ENCODE results near the gene SLAIN2. TPM values are rescaled to one million over a fixed set of nuclear protein-coding genes. Genes with fewer than 3 reads are reported as not detected.

Gene SLAIN2
- total RNA-seq, 2 experiments from 2014 or later = 58.8 to 96.5 TPM

DNA sequence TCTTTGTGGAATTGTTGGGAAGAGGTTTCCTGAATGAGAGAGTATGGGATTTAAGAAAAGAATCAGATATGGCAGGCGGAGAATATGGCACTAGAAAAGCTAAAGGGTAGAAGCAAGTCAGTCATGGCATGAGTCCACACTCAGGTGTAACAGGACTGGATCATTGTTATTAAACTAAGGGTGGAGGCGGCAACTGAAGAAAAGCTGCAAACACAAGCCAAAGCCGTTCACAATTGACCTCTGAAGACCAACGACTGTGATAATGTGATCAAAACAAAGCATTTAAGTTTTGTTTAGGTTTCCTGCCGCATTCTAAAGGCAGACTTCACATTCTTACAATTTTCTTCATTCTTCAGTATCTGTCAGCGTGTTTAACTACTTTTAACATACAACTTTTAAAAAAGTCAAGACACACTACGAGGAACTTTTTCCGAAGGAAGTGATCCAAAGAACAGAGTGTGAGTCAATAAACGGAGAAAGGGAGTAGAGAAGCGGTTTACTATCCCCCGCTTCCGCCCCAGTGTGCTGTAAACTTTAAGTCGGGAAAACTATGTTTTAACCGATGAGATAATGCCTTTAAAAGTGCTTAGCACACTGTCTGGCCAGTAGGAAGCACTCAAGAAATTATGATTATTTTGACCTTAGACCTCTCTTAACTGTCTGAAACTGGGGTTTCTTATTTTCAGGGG, 909 bp upstream of the SLAIN2 start:
- Mint-ChIP-seq H3K27me3 (no peaks in the 10 kb centered on the region), H3K36me3 (ENCODE audit: low read depth) (peaks cover 4% of the 10 kb centered on the region), H3K4me3 (peak overlapping the region; percentile 98), H3K4me1 (peaks cover 48% of the 10 kb centered on the region), H3K27ac (peak overlapping the region; percentile 96), H3K9me3 (no peaks in the 10 kb centered on the region)
- CTCF ChIA-PET = interaction anchor here (1.4 kb wide), 1 partner anchor 212 kb away, joined by 4 read pairs; no protein-coding TSS in a partner anchor
- DNase-seq = peak; percentile 26
- POLR2A ChIA-PET = no interaction called here

DNA sequence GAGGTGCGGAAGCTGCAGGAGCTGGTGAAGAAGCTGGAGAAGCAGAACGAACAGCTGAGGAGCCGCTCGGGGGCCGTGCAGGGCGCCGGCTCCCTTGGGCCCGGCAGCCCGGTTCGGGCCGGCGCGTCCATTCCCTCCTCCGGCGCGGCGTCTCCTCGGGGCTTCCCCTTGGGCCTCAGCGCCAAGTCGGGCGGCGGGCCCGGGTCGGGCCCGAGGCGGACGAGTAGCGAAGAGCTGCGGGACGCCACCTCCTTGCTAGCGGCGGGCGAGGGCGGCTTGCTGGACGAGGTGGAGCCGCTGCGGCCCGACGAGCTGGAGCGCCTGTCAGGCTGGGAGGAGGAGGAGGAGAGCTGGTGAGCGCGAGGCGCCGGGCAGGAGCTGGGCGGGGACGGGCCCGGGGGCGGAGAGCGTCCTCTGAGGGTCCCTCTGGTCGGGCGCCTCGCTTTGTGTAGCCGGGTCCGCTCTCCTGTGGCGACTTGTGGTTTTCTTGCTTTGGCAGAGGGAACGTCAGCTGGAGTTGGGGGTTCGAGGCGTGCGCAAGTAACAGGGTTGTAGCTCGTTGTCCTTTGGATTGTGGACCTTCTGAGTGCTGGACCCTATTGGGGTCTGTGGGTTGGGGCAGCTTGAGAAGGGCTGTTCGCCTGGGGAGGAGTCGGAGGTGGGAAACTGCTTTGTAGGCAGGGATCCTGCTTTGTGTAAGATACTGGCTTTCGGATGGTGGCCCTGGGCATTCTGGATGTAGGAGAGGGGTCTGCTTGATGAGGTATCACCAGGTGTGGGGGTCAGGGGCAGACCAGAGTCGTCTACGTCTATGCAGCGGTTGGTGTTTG, 662 bp downstream of the SLAIN2 start:
- peaks cover 58% of the 10 kb centered on the region for H3K4me1 Mint-ChIP-seq
- H3K27me3 Mint-ChIP-seq = no peaks in the 10 kb centered on the region
- H3K4me3 Mint-ChIP-seq = peak overlapping the region; percentile 98
- no peaks in the 10 kb centered on the region for H3K9me3 Mint-ChIP-seq
- peak overlapping the region; percentile 96 for H3K27ac Mint-ChIP-seq
- POLR2A ChIA-PET = interaction anchor here (0.6 kb wide), 2 partner anchors 211 to 212 kb away, joined by 4 read pairs; no protein-coding TSS in a partner anchor
- peaks cover 8% of the 10 kb centered on the region for H3K36me3 Mint-ChIP-seq (ENCODE audit: low read depth)
- CTCF ChIA-PET = interaction anchor here (1.0 to 1.5 kb wide), 7 partner anchors 9 to 214 kb away, joined by 3 to 5 read pairs (median 3); no protein-coding TSS in a partner anchor
- peak; percentile 38 for DNase-seq

DNA sequence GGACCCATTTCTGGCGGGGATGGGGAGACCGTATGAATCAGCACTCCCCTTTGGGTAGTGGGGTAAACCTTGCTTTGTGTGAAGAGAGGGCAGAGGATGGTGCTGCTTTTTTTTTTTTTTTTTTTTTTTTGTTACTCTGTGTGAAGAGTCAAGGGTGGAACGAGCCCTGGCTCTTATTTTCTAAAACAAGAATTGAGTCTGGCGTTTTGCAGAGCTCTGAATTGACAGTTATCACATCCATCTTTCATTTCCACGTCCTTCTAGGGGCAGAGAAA, 1.2 kb downstream of the SLAIN2 start:
- no peaks in the 10 kb centered on the region for H3K9me3 Mint-ChIP-seq
- POLR2A ChIA-PET = interaction anchor here (0.6 kb wide), 2 partner anchors 211 to 213 kb away, joined by 4 read pairs; no protein-coding TSS in a partner anchor
- H3K36me3 Mint-ChIP-seq (ENCODE audit: low read depth) = peaks cover 8% of the 10 kb centered on the region
- peak overlapping the region; percentile 98 for H3K4me3 Mint-ChIP-seq
- CTCF ChIA-PET = interaction anchor here (1.1 to 1.5 kb wide), 4 partner anchors 8 to 67 kb away, joined by 3 to 4 read pairs (median 3); no protein-coding TSS in a partner anchor
- peaks cover 58% of the 10 kb centered on the region for H3K4me1 Mint-ChIP-seq
- peak; percentile 27 for DNase-seq
- H3K27ac Mint-ChIP-seq = peak overlapping the region; percentile 93
- no peaks in the 10 kb centered on the region for H3K27me3 Mint-ChIP-seq

DNA sequence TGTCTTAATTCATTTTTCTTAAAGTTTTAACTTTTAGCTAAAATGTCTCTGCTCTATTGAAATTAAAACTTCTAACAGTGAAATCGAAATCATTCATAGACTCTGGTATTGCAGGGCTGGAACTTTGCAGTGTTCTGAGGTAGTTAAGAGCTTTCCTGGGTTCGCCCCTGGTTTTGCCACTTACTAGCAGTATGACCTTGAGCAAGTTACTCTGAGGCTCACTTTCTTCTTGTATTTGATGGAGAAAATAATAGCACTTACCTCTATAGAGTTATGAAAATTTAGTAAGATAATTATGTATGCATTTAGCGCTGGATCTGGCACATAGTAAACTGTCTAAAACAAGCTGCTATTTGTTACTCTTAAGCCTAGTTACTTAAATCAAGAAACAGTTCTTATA, 1.7 kb downstream of the SLAIN2 start:
- Mint-ChIP-seq H3K27ac (no peak overlapping the region), H3K4me1 (peaks cover 59% of the 10 kb centered on the region), H3K9me3 (no peaks in the 10 kb centered on the region), H3K4me3 (peak overlapping the region; percentile 98), H3K27me3 (no peaks in the 10 kb centered on the region), H3K36me3 (ENCODE audit: low read depth) (peaks cover 10% of the 10 kb centered on the region)
- POLR2A ChIA-PET = no interaction called here
- CTCF ChIA-PET = interaction anchor here (0.6 to 1.5 kb wide), 3 partner anchors 10 to 133 kb away, joined by 3 to 5 read pairs (median 4); no protein-coding TSS in a partner anchor
- no peak for DNase-seq

DNA sequence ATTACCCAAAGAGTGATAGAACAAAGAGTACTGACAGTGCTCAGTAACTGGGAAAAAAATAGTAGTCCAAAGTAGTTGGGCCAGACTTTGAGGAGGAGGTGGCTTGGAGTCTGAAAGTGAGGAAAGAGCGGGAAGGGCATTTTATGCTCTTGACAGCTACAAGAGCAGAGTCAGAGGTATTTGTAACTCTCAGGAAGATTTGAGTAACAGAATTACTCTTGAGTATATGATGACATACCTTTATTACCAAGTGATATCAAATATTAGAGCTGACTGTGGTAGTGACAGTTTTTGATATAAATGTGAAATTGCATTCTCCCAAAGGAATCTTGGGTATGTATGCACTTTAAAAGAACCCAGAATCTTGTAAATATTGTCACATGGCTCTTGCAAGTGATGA, 2.2 kb downstream of the SLAIN2 start:
- POLR2A ChIA-PET = no interaction called here
- Mint-ChIP-seq H3K4me1 (peaks cover 56% of the 10 kb centered on the region), H3K9me3 (no peaks in the 10 kb centered on the region), H3K4me3 (peak overlapping the region; percentile 98), H3K36me3 (ENCODE audit: low read depth) (peaks cover 10% of the 10 kb centered on the region), H3K27ac (no peak overlapping the region), H3K27me3 (no peaks in the 10 kb centered on the region)
- no peak for DNase-seq
- CTCF ChIA-PET = interaction anchor here (1.2 kb wide), 1 partner anchor 13 kb away, joined by 4 read pairs; no protein-coding TSS in a partner anchor

DNA sequence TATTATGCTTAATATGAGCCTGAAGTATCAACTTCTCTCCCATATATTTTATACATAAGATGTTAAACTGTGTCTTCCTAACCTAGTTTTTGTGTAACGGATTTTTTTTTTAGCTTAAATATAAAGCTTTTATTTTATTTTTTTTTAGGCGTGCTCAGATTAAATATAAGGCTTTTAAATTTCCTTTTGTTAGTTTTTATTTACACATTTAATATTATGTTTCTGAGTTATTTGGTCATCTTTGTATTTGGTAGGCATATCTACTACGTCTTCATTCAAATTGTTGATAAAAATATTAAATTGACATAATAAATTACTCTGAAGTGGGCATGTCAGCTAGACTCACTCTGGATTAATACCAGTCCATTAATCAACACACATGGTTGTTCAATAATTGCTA, 4.2 kb downstream of the SLAIN2 start:
- H3K36me3 Mint-ChIP-seq (ENCODE audit: low read depth) = peaks cover 10% of the 10 kb centered on the region
- H3K27ac Mint-ChIP-seq = no peak overlapping the region
- DNase-seq = no peak
- no peaks in the 10 kb centered on the region for H3K9me3 Mint-ChIP-seq
- ChIA-PET CTCF (no interaction called here), POLR2A (no interaction called here)
- H3K4me1 Mint-ChIP-seq = peaks cover 49% of the 10 kb centered on the region
- H3K4me3 Mint-ChIP-seq = no peak overlapping the region
- H3K27me3 Mint-ChIP-seq = no peaks in the 10 kb centered on the region

DNA sequence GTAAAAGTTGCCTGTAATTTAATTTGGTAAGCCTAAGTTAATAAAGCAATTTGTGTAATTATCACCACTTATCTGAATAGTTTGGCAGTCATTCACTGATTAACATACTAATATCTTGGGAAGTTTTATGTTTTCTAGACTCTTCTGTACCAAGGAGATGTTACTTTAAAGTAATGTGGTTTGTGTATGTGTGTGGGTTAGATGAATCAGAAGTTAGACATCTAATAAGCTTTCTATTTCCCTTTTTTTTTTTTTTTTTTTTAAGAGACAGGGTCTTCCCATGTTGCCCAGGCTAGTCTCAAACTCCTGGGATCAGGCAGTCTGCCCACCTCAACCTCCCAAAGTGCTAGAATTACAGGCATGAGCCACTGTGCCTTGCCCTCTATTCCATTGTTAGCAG, 5.3 kb downstream of the SLAIN2 start:
- H3K4me1 Mint-ChIP-seq = peaks cover 49% of the 10 kb centered on the region
- ChIA-PET POLR2A (no interaction called here), CTCF (no interaction called here)
- H3K27ac Mint-ChIP-seq = no peak overlapping the region
- no peaks in the 10 kb centered on the region for H3K9me3 Mint-ChIP-seq
- peaks cover 13% of the 10 kb centered on the region for H3K36me3 Mint-ChIP-seq (ENCODE audit: low read depth)
- no peak for DNase-seq
- no peaks in the 10 kb centered on the region for H3K27me3 Mint-ChIP-seq
- no peak overlapping the region for H3K4me3 Mint-ChIP-seq

DNA sequence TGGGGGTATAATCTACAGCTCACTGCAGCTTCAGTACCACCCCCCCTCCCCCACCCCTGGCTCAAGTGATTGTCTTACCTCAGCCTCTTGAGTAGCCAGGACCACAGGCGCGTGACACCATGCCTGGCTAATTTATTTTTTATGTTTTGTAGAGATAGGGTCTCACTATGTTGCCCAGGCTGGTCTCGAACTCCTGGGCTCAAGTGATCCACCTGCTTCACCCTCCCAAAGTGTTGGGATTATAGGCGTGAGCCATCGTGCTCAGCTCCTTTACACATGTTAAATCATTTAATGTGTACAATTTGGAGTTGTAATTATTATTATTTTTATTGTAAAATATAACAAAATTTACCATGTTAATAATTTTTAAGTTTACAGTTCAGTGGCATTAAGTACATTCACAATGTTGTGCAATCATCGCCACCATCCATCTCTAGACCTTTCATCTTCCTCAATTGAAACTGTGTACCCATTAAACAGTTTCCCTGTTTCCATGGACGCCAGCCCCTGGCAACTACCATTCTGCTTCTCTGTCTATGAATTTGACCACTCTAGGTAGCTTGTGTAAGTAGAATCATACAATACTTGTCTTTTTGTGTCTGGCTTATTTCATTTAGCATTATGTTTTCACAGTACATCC, 6.1 kb downstream of the SLAIN2 start:
- POLR2A ChIA-PET = no interaction called here

DNA sequence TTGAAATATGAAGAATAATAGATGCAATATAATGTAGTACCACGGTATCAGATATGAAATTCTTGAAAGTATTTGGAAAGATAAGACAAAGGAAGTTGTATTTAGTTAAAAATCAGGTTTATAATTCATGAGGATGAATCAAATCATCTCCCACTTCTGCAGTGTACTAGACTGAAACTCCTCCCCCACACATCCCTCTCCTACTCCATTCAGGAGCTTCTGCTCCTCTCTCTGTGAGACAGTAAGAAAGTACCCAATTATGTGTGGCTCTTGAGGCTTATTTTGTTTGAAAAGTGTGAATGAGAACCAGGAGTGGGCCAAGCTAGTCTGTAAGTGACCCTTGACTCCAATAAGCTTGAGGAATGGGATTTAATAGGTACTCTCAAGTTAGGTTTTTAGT, 9.5 kb downstream of the SLAIN2 start:
- CTCF ChIA-PET = interaction anchor here (1.0 kb wide), 1 partner anchor 9 kb away, joined by 3 read pairs; no protein-coding TSS in a partner anchor
- POLR2A ChIA-PET = no interaction called here
- Mint-ChIP-seq H3K4me3 (no peak overlapping the region), H3K27ac (no peak overlapping the region), H3K27me3 (no peaks in the 10 kb centered on the region), H3K9me3 (peaks cover 7% of the 10 kb centered on the region), H3K4me1 (peaks cover 18% of the 10 kb centered on the region), H3K36me3 (ENCODE audit: low read depth) (peaks cover 22% of the 10 kb centered on the region)
- DNase-seq = no peak

More for the DNA sequence above, 6.1 kb downstream of the SLAIN2 start:
- peaks cover 18% of the 10 kb centered on the region for H3K36me3 Mint-ChIP-seq (ENCODE audit: low read depth)
- H3K27ac Mint-ChIP-seq = no peak overlapping the region
- peaks cover 3% of the 10 kb centered on the region for H3K9me3 Mint-ChIP-seq
- CTCF ChIA-PET = interaction anchor here (0.6 kb wide), 2 partner anchors 10 to 188 kb away, joined by 3 read pairs; no protein-coding TSS in a partner anchor
- H3K4me3 Mint-ChIP-seq = no peak overlapping the region
- DNase-seq = no peak
- peaks cover 46% of the 10 kb centered on the region for H3K4me1 Mint-ChIP-seq
- no peaks in the 10 kb centered on the region for H3K27me3 Mint-ChIP-seq

DNA sequence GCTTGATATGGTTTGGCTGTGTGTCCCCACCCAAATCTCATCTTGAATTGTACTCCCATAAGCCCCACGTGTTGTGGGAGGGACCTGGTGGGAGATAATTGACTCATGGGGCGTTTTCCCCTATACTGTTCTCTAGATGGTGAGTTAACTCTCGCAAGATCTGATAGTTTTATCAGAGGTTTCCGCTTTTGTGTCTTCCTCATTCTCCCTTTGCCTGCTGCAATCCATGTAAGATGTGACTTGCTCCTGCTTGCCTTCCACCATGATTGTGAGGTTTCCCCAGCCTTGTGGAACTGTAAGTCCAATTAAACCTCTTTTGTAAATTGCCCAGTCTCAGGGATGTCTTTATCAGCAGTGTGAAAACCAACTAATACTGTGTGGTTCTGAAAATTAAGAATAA, 11.5 kb downstream of the SLAIN2 start:
- H3K9me3 Mint-ChIP-seq = peaks cover 7% of the 10 kb centered on the region
- H3K27ac Mint-ChIP-seq = no peak overlapping the region
- peaks cover 6% of the 10 kb centered on the region for H3K4me1 Mint-ChIP-seq
- peaks cover 16% of the 10 kb centered on the region for H3K36me3 Mint-ChIP-seq (ENCODE audit: low read depth)
- DNase-seq = no peak
- POLR2A ChIA-PET = no interaction called here
- CTCF ChIA-PET = interaction anchor here (1.2 kb wide), 1 partner anchor 11 kb away, joined by 3 read pairs; the partner anchor contains the start of gene SLAIN2
- no peaks in the 10 kb centered on the region for H3K27me3 Mint-ChIP-seq
- no peak overlapping the region for H3K4me3 Mint-ChIP-seq

DNA sequence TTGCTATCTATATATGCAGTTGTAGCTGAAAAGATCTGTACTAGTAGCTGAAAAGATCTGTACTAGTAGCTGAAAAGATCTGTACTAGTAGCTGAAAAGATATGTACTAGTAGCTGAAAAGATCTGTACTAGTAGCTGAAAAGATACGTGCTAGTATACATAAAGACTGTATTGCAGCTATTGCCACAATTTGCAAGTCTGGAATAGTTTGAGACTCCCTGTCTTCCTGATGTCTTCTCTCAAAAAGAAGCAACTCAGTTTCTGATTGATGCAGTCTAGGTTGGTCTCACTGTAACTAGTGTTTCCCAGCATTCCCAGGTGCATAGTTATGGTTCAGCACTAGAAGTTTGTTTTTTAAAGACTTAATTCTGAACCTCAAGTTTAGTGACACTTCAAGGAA, 15.0 kb downstream of the SLAIN2 start:
- Mint-ChIP-seq H3K4me1 (no peaks in the 10 kb centered on the region), H3K4me3 (no peak overlapping the region), H3K9me3 (peaks cover 7% of the 10 kb centered on the region), H3K27me3 (no peaks in the 10 kb centered on the region), H3K36me3 (ENCODE audit: low read depth) (peaks cover 17% of the 10 kb centered on the region), H3K27ac (no peak overlapping the region)
- ChIA-PET CTCF (interaction anchor here (1.5 kb wide), 1 partner anchor 13 kb away, joined by 4 read pairs; no protein-coding TSS in a partner anchor), POLR2A (no interaction called here)
- DNase-seq = no peak

DNA sequence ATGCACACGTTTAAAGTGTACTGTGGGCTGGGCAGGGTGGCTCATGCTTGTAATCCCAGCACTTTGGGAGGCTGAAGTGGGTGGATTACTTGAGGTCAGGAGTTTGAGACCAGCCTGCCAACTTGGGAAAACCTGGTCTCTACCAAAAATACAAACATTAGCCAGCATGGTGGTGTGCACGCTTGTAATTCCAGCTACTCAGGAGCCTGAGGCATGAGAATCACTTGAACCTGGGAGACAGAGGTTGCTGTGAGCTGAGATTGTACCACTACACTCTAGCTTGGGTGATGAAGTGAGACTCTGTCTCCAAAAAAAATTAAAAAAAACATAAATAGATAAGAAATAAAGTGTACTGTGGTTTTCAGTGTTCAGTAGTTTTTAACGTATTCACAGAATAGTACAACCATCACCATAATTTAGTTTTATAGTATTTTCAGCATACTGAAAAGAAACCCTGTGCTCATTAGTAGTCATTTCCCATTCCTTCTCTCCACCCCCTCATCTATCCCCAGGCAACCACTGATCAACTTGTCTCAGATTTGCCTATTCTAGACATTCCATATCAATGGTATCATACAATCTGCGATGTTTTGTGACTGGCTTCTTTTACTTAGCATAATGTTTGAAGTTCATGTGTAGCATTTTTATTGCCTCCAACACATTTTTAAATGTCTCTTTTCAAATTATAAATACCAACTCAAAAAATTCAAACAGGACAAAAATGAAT, 19.1 kb downstream of the SLAIN2 start:
- Mint-ChIP-seq H3K27ac (no peak overlapping the region), H3K9me3 (no peaks in the 10 kb centered on the region), H3K27me3 (no peaks in the 10 kb centered on the region), H3K36me3 (ENCODE audit: low read depth) (peaks cover 8% of the 10 kb centered on the region), H3K4me3 (no peak overlapping the region), H3K4me1 (no peaks in the 10 kb centered on the region)
- no peak for DNase-seq
- CTCF ChIA-PET = interaction anchor here (0.6 kb wide), 1 partner anchor 590 kb away, joined by 3 read pairs; no protein-coding TSS in a partner anchor
- POLR2A ChIA-PET = no interaction called here

All from activated CD4-positive, alpha-beta T cell treated with anti-CD3 and anti-CD28 coated beads, Interleukin-2, amount 10 ng/mL, durations not matched to agents 7 days and 5 days (primary cell).